Gastroesophageal sphincter (tissue), 3 donors: Measurements from ENCODE around the gene MSRB1.

Experiments
- CTCF ChIP-seq, 4 experiments: fragments of 200-600 bp in 2 of 4; fragments of 450-650 bp in 2 of 4; sonication (generic) in 1 of 4; IDR thresholded peaks; one replicate each; pipeline ENCODE4 v1.5.1; 2017 to 2019; ENCODE audit warnings: antibody characterized with exemption in 4 of 4, mild to moderate bottlenecking in 2 of 4, moderate library complexity in 2 of 4
- EP300 ChIP-seq: sonication (generic); formaldehyde crosslinking; IDR thresholded peaks from one replicate; pipeline ENCODE4 v1.6.1; 2017; ENCODE audit warnings: antibody characterized with exemption, mild to moderate bottlenecking
- POLR2AphosphoS5 ChIP-seq: sonication (generic); formaldehyde crosslinking; IDR thresholded peaks from one replicate; pipeline ENCODE4 v1.6.1; 2017; ENCODE audit warnings: antibody characterized with exemption

- TF ChIP-seq CTCF (IDR thresholded peaks at IDR 0.05) (no peak), POLR2AphosphoS5 (no peak), EP300 (no peak)
Measured at GRCh38 chr16:1915732-1916639, 27.0 kb downstream of the MSRB1 start.
